Measurements from ENCODE around the gene ZNF783. TPM values are rescaled to one million over a fixed set of nuclear protein-coding genes. Genes with fewer than 3 reads are reported as not detected.

ZNF783 gene
- 8.7 and 11.4 TPM in 2 replicates for total RNA-seq
- 2.6 and 3.3 TPM in 2 replicates for polyA plus RNA-seq
- polyA plus RNA-seq (2012): 2.3 and 2.9 TPM in 2 replicates
- polyA minus RNA-seq (ENCODE audit: low replicate concordance): 5.2 and 6.1 TPM in 2 replicates

- H4K20me1 ChIP-seq (ENCODE audit: control insufficient read depth, extremely low read depth, insufficient read depth, low read length): no peaks in the 10 kb centered on the region
- TF ChIP-seq EZH2 (IDR thresholded peaks at IDR 0.05; ENCODE audit: low read length, missing control alignments): no peak
- peak; percentile 34 to 52 for TF ChIP-seq CTCF (conservative IDR thresholded peaks at IDR 0.05 in 1 of 2, IDR thresholded peaks at IDR 0.05 in 1 of 2; ENCODE audit: low read depth in 1 of 2, low read length in 2 of 2)
- H3K27me3 ChIP-seq (ENCODE audit: control insufficient read depth, insufficient read depth, low read length): no peaks in the 10 kb centered on the region
- peak; percentile 89 to 94 for DNase-seq (ENCODE audit: low read depth in 2 of 2)
- peak within 1 kb of the TSS; percentile 74 for H3K27ac ChIP-seq (ENCODE audit: insufficient read depth, low read length)
- peak within 1 kb of the TSS; percentile 87 for H3K9ac ChIP-seq (ENCODE audit: insufficient read depth, low read length)
- H3K4me2 ChIP-seq (ENCODE audit: extremely low read depth, insufficient read depth, low read length): peak within 1 kb of the TSS; percentile 81
- no peaks in the 10 kb centered on the region for H3K9me3 ChIP-seq (ENCODE audit: control insufficient read depth, insufficient read depth, low read depth, low read length)
- no peaks in the 10 kb centered on the region for H3K79me2 ChIP-seq (ENCODE audit: control insufficient read depth, insufficient read depth, low read length)
- H2AFZ ChIP-seq (ENCODE audit: low read length): peak within 1 kb of the TSS; percentile 54
- peak within 1 kb of the TSS; percentile 52 to 75 (median 56) for H3K4me3 ChIP-seq (replicated peaks in 1 of 4; ENCODE audit: control extremely low read depth in 1 of 4, insufficient read depth in 1 of 4, low read depth in 3 of 4, low read length in 4 of 4)
- peaks cover 2% of the 10 kb centered on the region for H3K4me1 ChIP-seq (ENCODE audit: control insufficient read depth, extremely low read depth, insufficient read depth, low read length)
- H3K36me3 ChIP-seq (ENCODE audit: control insufficient read depth, insufficient read depth, low read length): peaks cover 4% of the 10 kb centered on the region
Observed at GRCh38 chr7:149261829-149262617, at the start of gene ZNF783. TSS of gene ZNF783 (plus strand) at chr7:149262196. CDS start at chr7:149262334, 138 bp downstream.

GRCh38 chr7:149214020-149214720 lies 47.8 kb upstream of the ZNF783 start:
- no peaks in the 10 kb centered on the region for H3K4me1 ChIP-seq (ENCODE audit: control insufficient read depth, extremely low read depth, insufficient read depth, low read length)
- H3K9me3 ChIP-seq (ENCODE audit: control insufficient read depth, insufficient read depth, low read depth, low read length): no peaks in the 10 kb centered on the region
- no peak overlapping the region for H3K4me2 ChIP-seq (ENCODE audit: extremely low read depth, insufficient read depth, low read length)
- TF ChIP-seq EZH2 (IDR thresholded peaks at IDR 0.05; ENCODE audit: low read length, missing control alignments) (no peak), CTCF (conservative IDR thresholded peaks at IDR 0.05 in 1 of 2, IDR thresholded peaks at IDR 0.05 in 1 of 2; ENCODE audit: low read depth in 1 of 2, low read length in 2 of 2) (no peak)
- no peak overlapping the region for H3K9ac ChIP-seq (ENCODE audit: insufficient read depth, low read length)
- peaks cover 32% of the 10 kb centered on the region for H3K36me3 ChIP-seq (ENCODE audit: control insufficient read depth, insufficient read depth, low read length)
- no peak for DNase-seq (ENCODE audit: low read depth in 2 of 2)
- no peak overlapping the region for H2AFZ ChIP-seq (ENCODE audit: low read length)
- H3K27me3 ChIP-seq (ENCODE audit: control insufficient read depth, insufficient read depth, low read length): no peaks in the 10 kb centered on the region
- H3K4me3 ChIP-seq (replicated peaks in 1 of 4; ENCODE audit: control extremely low read depth in 1 of 4, insufficient read depth in 1 of 4, low read depth in 3 of 4, low read length in 4 of 4): no peak overlapping the region
- no peak overlapping the region for H3K27ac ChIP-seq (ENCODE audit: insufficient read depth, low read length)
- no peaks in the 10 kb centered on the region for H3K79me2 ChIP-seq (ENCODE audit: control insufficient read depth, insufficient read depth, low read length)
- H4K20me1 ChIP-seq (ENCODE audit: control insufficient read depth, extremely low read depth, insufficient read depth, low read length): no peaks in the 10 kb centered on the region

- Histone ChIP-seq H4K20me1 (ENCODE audit: control insufficient read depth, extremely low read depth, insufficient read depth, low read length) (no peaks in the 10 kb centered on the region), H3K27me3 (ENCODE audit: control insufficient read depth, insufficient read depth, low read length) (no peaks in the 10 kb centered on the region), H3K79me2 (ENCODE audit: control insufficient read depth, insufficient read depth, low read length) (no peaks in the 10 kb centered on the region), H3K4me1 (ENCODE audit: control insufficient read depth, extremely low read depth, insufficient read depth, low read length) (no peaks in the 10 kb centered on the region), H2AFZ (ENCODE audit: low read length) (no peak overlapping the region), H3K9me3 (ENCODE audit: control insufficient read depth, insufficient read depth, low read depth, low read length) (no peaks in the 10 kb centered on the region), H3K9ac (ENCODE audit: insufficient read depth, low read length) (no peak overlapping the region), H3K36me3 (ENCODE audit: control insufficient read depth, insufficient read depth, low read length) (peaks cover 25% of the 10 kb centered on the region), H3K4me3 (replicated peaks in 1 of 4; ENCODE audit: control extremely low read depth in 1 of 4, insufficient read depth in 1 of 4, low read depth in 3 of 4, low read length in 4 of 4) (no peak overlapping the region), H3K4me2 (ENCODE audit: extremely low read depth, insufficient read depth, low read length) (no peak overlapping the region), H3K27ac (ENCODE audit: insufficient read depth, low read length) (no peak overlapping the region)
- no peak for TF ChIP-seq EZH2 (IDR thresholded peaks at IDR 0.05; ENCODE audit: low read length, missing control alignments)
- DNase-seq (ENCODE audit: low read depth in 2 of 2): no peak
Observed at GRCh38 chr7:149216402-149216801, 45.6 kb upstream of the ZNF783 start.
